GM21423 (cell line): ENCODE measurements around the gene KNSTRN.
A peak's percentile ranks its signal among the peaks of the same experiment; 100 is the strongest.

Experiments used
- ATAC-seq: cut with Tn5 transposase; IDR thresholded peaks from one replicate; pipeline ENCODE4 v1.9.1; 2021; ENCODE audit warnings: mild to moderate bottlenecking, moderate library complexity; ENCODE audit not compliant: unreplicated experiment

The KNSTRN gene

DNA sequence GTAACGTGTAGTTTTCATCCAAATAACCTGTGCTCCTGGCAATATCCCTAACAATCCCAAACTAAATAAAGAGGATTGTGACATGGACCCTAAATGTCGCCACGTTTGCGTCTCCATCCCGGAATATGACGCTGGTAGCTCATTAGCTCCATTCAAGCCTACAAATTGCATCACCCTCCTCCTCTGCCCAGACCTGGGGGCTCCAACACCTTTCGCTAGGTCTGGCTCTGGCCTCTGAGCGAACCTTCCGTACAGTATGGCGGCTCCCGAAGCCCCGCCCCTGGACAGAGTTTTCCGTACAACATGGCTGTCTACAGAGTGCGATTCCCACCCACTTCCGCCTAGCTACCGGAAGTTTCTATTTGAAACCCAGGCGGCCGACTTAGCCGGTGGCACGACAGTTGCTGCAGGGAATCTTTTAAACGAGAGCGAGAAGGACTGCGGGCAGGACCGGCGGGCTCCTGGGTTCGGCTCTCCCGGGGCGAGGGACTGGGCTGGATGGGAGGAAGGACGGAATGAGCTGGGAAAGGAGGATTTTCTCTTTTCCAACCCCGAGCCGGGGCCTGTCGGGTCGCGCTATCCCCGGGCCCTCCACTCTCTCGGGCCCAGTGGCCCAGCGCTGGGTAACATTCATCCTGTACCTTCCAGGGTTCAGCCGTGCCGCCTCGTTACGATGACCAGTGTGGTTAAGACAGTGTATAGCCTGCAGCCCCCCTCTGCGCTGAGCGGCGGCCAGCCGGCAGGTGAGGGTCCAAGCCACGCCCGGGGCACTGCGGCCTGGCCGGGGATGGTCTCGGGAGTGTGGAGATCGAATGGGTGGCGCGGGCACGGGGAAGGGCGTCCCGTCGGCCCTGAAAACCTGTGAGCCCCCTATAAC, at the start of gene KNSTRN:
Gene KNSTRN, plus strand, starts transcription at position 142 of the 877 bp plus-strand sequence. Its CDS starts 115 bp downstream, at position 257.
- ATAC-seq = peak; percentile 93

GRCh38 chr15:40333922-40334492, 48.5 kb upstream of the KNSTRN start:
- peak; percentile 63 for ATAC-seq

GRCh38 chr15:40334541-40334940, 48.0 kb upstream of the KNSTRN start:
- ATAC-seq = no peak

GRCh38 chr15:40334941-40335795, 47.4 kb upstream of the KNSTRN start:
- no peak for ATAC-seq

- no peak for ATAC-seq
Observed at GRCh38 chr15:40335938-40336743, 46.4 kb upstream of the KNSTRN start.

DNA sequence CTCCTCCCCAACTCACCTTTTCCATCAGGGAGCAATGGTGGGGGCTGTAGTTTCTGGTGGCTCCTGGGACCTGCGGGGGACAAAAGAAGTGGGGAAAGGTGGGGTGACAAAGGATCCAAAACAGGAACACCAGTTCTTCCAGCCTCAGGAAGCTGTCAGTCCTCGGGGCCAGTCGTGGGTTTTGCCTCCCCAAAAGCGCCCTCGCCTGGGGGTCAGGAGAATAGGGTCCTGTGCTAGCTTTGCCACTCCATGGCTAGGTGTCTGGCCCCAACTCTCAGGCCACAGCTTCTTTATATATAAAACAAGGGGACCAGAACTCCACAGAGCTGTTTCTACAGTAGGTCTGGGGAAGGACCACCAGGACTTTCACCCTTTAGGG, 45.8 kb upstream of the KNSTRN start:
- no peak for ATAC-seq

GRCh38 chr15:40337597-40337996, 44.9 kb upstream of the KNSTRN start:
- ATAC-seq = no peak

- ATAC-seq = no peak
Observed at GRCh38 chr15:40338041-40338657, 44.4 kb upstream of the KNSTRN start.

DNA sequence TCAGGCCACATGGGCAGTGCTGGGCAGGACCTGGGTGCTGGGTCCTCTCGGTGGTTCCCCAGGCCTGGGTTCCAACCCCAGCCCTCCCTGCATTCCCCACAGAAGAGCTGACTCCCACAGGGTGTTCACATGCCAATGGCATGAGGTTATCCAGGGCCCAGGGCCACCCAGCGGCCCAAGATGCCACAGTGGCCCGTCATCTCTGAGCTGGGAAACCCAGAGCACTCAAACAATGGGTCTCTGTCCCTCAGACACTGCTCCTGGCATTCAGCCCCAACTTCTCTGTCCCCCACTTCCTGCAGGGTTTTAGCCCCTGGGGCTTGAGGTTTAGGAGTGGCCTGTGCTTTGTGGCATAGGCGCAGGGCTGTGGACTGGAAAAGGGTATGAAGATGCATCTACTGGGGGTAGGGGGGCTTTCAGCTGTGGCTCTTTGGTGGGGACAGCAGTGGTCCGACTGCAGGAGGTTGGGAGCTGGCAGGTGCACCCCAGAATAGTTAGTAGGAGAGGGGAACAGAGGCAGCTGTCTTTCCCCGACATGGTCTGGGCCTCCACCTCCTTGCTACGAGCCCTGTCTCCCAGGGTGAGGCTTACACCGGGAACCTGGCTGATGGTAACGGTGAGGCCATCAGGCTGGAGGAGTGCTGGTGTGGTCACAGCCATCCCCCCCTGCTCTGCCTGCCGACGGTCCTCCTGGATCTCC, 43.5 kb upstream of the KNSTRN start:
- no peak for ATAC-seq

DNA sequence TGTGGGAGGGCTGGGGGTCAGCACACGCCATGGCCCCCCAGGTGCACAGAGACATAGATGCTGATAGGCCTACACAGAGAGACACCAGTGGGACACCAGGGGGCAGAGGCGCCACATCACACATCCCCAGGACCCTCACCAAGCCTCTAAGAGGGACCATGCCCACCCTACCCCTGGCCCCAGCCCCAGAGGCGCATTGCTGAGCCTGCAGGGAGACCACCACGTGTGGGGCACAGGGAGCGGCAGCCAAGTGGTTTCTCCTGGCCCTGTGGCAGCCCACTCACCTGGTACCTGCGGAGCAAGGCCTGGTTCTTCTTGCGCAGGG, 42.9 kb upstream of the KNSTRN start:
- no peak for ATAC-seq

- ATAC-seq = no peak
Observed at GRCh38 chr15:40340038-40340739, 42.3 kb upstream of the KNSTRN start.

GRCh38 chr15:40340740-40341400, 41.7 kb upstream of the KNSTRN start, which contains the start of gene CCDC9B:
Gene CCDC9B (minus strand): TSS chr15:40340939. CDS start chr15:40340819, 120 bp downstream.
- no peak for ATAC-seq

GRCh38 chr15:40342416-40343320, 39.9 kb upstream of the KNSTRN start:
- no peak for ATAC-seq

GRCh38 chr15:40343512-40343911, 39.0 kb upstream of the KNSTRN start:
- no peak for ATAC-seq

GRCh38 chr15:40344217-40344616, 38.3 kb upstream of the KNSTRN start:
- ATAC-seq = no peak

GRCh38 chr15:40344631-40345120, 37.8 kb upstream of the KNSTRN start:
- ATAC-seq = peak; percentile 44

- ATAC-seq = no peak
Observed at GRCh38 chr15:40345225-40345866, 37.2 kb upstream of the KNSTRN start.
